MM.1S (cell line): ENCODE results near the gene TAP2.

Source experiments
- DNase-seq: peaks from one replicate; pipeline ENCODE4 v3.0.0-alpha.2; 2015
- H2AFZ ChIP-seq: fragments of 300-600 bp; sonication (generic); 2 replicates; pipeline ENCODE4 v1.6.0; 2016; ENCODE audit warnings: antibody characterized with exemption, low read length
- H3F3A ChIP-seq: fragments of 300-600 bp; sonication (generic); 2 replicates; pipeline ENCODE4 v1.6.1; 2016; ENCODE audit warnings: mild to moderate bottlenecking, antibody characterized with exemption, low read length, moderate library complexity, mixed read lengths; ENCODE audit not compliant: insufficient read depth
- H3K27ac ChIP-seq: fragments of 300-600 bp; sonication (generic); 2 replicates; pipeline ENCODE4 v1.5.1; 2016; ENCODE audit warnings: mild to moderate bottlenecking, low read length
- H3K27me3 ChIP-seq: fragments of 300-600 bp; sonication (generic); replicated peaks from 2 replicates; pipeline ENCODE4 v1.6.0; 2016; ENCODE audit warnings: low read length; ENCODE audit not compliant: insufficient read depth
- H3K36me3 ChIP-seq: fragments of 300-600 bp; sonication (generic); replicated peaks from 2 replicates; pipeline ENCODE4 v1.6.1; 2016; ENCODE audit warnings: mild to moderate bottlenecking, low read length, mixed read lengths; ENCODE audit not compliant: insufficient read depth
- H3K4me1 ChIP-seq: fragments of 300-600 bp; sonication (generic); 2 replicates; pipeline ENCODE4 v1.6.1; 2016; ENCODE audit warnings: low read length, mixed read lengths
- H3K4me2 ChIP-seq: fragments of 300-600 bp; sonication (generic); 2 replicates; pipeline ENCODE4 v1.6.0; 2016; ENCODE audit warnings: low read depth, low read length
- H3K4me3 ChIP-seq: fragments of 300-600 bp; sonication (generic); 2 replicates; pipeline ENCODE4 v1.5.1; 2016; ENCODE audit warnings: low read length, mixed read lengths
- H3K79me2 ChIP-seq: fragments of 300-600 bp; sonication (generic); 2 replicates; pipeline ENCODE4 v1.6.1; 2016; ENCODE audit warnings: mixed run types, low read length, mixed read lengths
- H3K9ac ChIP-seq: fragments of 300-600 bp; sonication (generic); 2 replicates; pipeline ENCODE4 v1.6.1; 2016; ENCODE audit warnings: low read length, mixed read lengths
- H3K9me2 ChIP-seq: fragments of 300-600 bp; sonication (generic); replicated peaks from 2 replicates; pipeline ENCODE4 v1.6.1; 2016; ENCODE audit warnings: mild to moderate bottlenecking, low read length, mixed read lengths; ENCODE audit not compliant: insufficient read depth
- H3K9me3 ChIP-seq: fragments of 300-600 bp; sonication (generic); replicated peaks from 2 replicates; pipeline ENCODE4 v1.6.1; 2016; ENCODE audit warnings: mild to moderate bottlenecking, low read length, mixed read lengths; ENCODE audit not compliant: insufficient read depth
- H4K20me1 ChIP-seq: fragments of 300-600 bp; sonication (generic); 2 replicates; pipeline ENCODE4 v1.6.1; 2016; ENCODE audit warnings: mild to moderate bottlenecking, low read length, moderate library complexity, mixed read lengths; ENCODE audit not compliant: insufficient read depth
- EZH2 ChIP-seq: fragments of 300-600 bp; sonication (generic); optimal IDR thresholded peaks from 2 replicates; pipeline ENCODE3; 2017; ENCODE audit warnings: low read depth, mild to moderate bottlenecking, antibody characterized with exemption, low read length, mixed read lengths
- EZH2phosphoT487 ChIP-seq: fragments of 300-600 bp; sonication (generic); IDR thresholded peaks from 2 replicates; pipeline ENCODE4 v1.6.1; 2018; ENCODE audit warnings: antibody characterized with exemption, low read length
- TF ChIP-seq, protein P1 (sequence below): fragments of 300-600 bp; sonication (generic); IDR thresholded peaks from 2 replicates; pipeline ENCODE4 v1.5.1; 2016; ENCODE audit warnings: antibody characterized with exemption, low read length, mixed read lengths

The TAP2 gene

GRCh38 chr6:32842021-32842650 lies 3.6 kb upstream of the TAP2 start:
- DNase-seq, result no peak
- H3K9ac ChIP-seq, result no peak overlapping the region
- H3K9me2 ChIP-seq, result no peaks in the 10 kb centered on the region
- H4K20me1 ChIP-seq, result no peaks in the 10 kb centered on the region
- no peaks in the 10 kb centered on the region for H3K9me3 ChIP-seq
- no peak overlapping the region for H3K4me3 ChIP-seq
- no peaks in the 10 kb centered on the region for H3K36me3 ChIP-seq
- no peak overlapping the region for H3K4me2 ChIP-seq
- TF ChIP-seq EZH2 (no peak), EZH2phosphoT487 (no peak)
- TF ChIP-seq, protein P1, sequence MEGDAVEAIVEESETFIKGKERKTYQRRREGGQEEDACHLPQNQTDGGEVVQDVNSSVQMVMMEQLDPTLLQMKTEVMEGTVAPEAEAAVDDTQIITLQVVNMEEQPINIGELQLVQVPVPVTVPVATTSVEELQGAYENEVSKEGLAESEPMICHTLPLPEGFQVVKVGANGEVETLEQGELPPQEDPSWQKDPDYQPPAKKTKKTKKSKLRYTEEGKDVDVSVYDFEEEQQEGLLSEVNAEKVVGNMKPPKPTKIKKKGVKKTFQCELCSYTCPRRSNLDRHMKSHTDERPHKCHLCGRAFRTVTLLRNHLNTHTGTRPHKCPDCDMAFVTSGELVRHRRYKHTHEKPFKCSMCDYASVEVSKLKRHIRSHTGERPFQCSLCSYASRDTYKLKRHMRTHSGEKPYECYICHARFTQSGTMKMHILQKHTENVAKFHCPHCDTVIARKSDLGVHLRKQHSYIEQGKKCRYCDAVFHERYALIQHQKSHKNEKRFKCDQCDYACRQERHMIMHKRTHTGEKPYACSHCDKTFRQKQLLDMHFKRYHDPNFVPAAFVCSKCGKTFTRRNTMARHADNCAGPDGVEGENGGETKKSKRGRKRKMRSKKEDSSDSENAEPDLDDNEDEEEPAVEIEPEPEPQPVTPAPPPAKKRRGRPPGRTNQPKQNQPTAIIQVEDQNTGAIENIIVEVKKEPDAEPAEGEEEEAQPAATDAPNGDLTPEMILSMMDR, result no peak
- H3F3A ChIP-seq, result peaks cover 27% of the 10 kb centered on the region
- peaks cover 47% of the 10 kb centered on the region for H3K79me2 ChIP-seq
- H3K27ac ChIP-seq, result no peak overlapping the region
- H2AFZ ChIP-seq, result no peak overlapping the region
- H3K4me1 ChIP-seq, result peaks cover 24% of the 10 kb centered on the region
- no peaks in the 10 kb centered on the region for H3K27me3 ChIP-seq

DNA sequence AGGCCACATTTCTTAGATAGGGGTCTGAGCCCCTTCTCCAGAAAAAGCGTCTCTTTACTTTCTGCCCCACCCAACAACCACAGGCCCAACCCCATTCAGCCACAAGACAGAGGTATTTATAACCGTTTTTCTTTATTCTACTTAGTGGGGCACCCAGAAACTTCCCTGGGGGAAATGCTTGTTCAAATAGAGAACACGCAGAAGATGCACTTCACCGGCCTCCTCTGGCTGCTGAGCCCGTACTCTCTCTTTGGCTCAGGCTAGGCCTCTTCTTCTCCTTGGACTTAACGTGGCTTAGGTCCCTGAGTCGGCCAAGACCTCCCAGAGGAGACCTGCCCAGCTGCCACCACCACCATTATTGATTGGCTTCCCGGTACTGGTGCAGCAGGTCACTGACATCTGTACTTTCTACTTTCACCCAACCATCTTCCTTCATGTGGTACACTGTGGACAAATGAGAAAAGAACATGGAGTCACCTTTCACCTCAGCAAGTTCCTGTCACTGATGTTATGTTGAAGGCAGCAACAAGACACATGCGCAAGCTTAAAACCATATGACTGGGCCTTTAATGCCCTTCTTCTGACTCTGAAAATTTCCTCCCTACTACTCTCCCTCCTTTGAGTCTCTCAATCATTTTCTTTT lies 2.2 kb upstream of the TAP2 start:
- Histone ChIP-seq H3K9ac (no peak overlapping the region), H3K4me1 (peaks cover 25% of the 10 kb centered on the region), H4K20me1 (no peaks in the 10 kb centered on the region), H3F3A (peaks cover 20% of the 10 kb centered on the region), H3K4me3 (no peak overlapping the region), H2AFZ (no peak overlapping the region), H3K79me2 (peaks cover 42% of the 10 kb centered on the region), H3K27ac (no peak overlapping the region), H3K9me3 (no peaks in the 10 kb centered on the region), H3K27me3 (no peaks in the 10 kb centered on the region), H3K9me2 (no peaks in the 10 kb centered on the region), H3K36me3 (no peaks in the 10 kb centered on the region), H3K4me2 (no peak overlapping the region)
- DNase-seq, result no peak
- TF ChIP-seq, protein P1, result no peak
- TF ChIP-seq EZH2phosphoT487 (no peak), EZH2 (no peak)

DNA sequence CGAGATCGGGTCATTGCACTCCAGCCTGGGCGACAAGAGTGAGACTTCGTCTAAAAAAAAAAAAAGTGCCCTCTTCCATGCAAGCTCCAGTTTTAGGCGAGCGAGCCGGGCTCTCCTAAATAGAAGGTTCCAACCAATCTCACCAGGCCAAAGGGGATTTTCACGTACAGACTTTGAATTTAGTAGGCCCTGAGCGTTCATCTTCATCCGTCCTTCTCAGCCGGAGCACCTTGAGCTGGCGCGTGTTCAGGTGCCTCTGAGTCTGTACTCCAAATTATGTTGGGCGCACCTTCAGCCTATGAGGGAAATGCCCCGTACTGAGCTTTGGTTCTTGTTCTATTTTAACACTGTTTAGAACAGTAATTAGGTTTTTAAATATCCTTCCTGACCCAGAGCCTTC lies 817 bp upstream of the TAP2 start:
- Histone ChIP-seq H3K4me1 (peaks cover 19% of the 10 kb centered on the region), H3F3A (peaks cover 9% of the 10 kb centered on the region; the same call in 1 of the 2 replicates), H3K36me3 (no peaks in the 10 kb centered on the region), H3K4me2 (no peak overlapping the region), H3K9ac (no peak overlapping the region), H3K27me3 (no peaks in the 10 kb centered on the region), H3K9me3 (no peaks in the 10 kb centered on the region), H2AFZ (no peak overlapping the region), H3K79me2 (peaks cover 42% of the 10 kb centered on the region), H3K4me3 (no peak overlapping the region), H3K27ac (no peak overlapping the region), H3K9me2 (no peaks in the 10 kb centered on the region), H4K20me1 (no peaks in the 10 kb centered on the region)
- no peak for DNase-seq
- TF ChIP-seq, protein P1, result no peak
- TF ChIP-seq EZH2phosphoT487 (no peak), EZH2 (no peak)
